ENCODE results near the gene SPEF1.

SPEF1 gene

GRCh38 chr20:3744806-3745685 is 36.2 kb downstream of the SPEF1 start:
- FAIRE-seq: no peak

DNA sequence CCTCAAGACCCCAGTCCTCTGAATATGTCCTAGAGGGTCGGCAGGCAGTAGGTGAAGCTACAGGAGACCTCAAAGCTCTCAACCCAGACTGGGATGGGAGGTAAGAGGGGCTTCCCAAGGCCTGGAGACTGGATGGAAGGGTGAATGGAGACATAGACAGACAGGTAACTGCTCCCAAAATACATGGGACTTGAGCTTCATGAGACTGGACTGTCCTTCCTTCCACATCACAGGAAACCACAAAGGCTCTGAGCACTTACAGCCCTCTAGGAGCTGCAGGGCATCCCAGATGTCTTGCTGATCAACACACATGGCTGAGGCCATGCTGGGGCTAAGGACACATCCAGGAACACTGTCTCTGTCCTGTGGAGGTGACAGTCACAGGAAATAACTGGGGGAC is 37.2 kb downstream of the SPEF1 start:
- no peak for FAIRE-seq

- FAIRE-seq: no peak
Measured at GRCh38 chr20:3743251-3743650, 38.0 kb downstream of the SPEF1 start.

- no peak for FAIRE-seq
Measured at GRCh38 chr20:3741836-3742458, 39.3 kb downstream of the SPEF1 start.

DNA sequence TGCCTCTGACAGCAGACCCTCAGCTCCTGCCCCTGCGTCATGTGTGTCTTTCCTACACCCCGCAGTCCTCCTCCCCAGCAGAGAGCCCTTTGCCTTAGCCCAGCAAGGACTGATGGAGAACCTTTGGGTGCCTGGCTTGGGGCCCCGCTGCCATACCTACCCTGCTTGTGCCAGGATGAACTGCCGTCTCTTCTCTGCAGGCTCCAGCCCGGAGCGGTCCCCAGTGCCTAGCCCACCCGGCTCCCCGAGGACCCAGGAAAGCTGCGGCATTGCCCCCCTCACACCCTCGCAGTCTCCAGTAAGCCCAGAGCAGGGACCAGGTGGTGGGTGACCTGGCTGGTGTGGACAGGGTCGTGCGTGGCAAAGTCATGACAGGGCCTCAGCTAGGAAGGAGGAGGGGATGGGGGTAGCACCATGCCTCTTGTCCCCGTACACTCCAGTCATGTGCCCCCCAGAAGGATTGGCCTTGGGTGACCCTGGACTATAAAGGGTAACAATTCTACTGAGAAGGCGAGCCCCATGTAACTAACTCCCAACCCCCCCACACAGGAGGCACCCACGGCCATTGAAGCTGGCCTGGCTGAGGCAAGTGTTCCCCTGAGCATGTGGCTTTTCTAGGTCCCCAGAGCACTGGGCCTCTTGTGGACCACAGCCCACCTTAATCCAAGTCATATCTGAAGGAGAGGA is 40.5 kb downstream of the SPEF1 start:
- no peak for FAIRE-seq

DNA sequence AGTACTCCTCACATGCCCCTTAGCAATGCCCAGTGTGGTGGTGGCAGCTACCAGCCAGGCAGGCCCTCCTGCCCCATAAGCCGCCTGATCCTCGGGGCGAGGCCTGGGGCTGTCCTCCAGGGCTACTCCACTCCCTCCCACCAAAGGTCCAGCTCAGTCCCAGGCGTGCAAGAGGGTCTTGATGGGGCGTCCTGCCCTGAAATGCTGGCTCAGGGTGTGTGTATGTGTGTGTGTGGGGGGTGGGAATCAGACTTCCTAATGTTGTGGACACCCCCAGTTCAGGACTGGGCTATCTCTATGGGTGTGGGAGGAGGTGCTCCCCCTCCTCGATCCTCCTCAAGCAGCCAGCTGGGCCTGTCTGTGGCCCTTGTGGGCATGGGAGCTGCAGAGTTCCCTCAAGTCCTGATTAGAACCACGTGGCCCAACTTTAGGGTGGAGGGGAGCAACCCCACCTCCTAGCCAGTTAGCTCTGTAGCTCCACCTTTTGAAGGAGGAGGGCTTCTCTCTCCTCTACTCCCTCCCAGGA is 41.3 kb downstream of the SPEF1 start:
- FAIRE-seq: no peak

GRCh38 chr20:3739054-3739925 is 42.0 kb downstream of the SPEF1 start:
- no peak for FAIRE-seq

GRCh38 chr20:3738111-3739053 is 42.9 kb downstream of the SPEF1 start:
- FAIRE-seq: no peak

DNA sequence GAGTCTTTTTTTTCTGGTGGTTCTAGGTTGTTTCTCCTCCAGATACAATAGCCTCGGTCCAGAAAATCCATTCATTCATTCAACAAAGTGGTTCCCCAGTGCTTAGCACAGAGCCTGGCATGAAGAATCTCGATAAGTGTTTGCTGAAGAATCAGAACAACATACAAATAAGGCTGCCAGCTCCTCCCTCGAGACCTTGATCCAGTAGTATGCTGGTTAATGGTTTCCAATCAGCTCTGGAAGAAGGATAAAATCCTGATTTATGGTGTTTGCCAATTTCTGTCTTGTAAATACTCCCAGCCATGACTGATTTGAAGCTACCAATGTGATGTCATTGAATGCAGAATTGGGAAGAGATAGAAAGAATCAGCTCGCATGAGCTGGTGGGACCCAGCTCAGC is 45.5 kb downstream of the SPEF1 start:
- FAIRE-seq: no peak

DNA sequence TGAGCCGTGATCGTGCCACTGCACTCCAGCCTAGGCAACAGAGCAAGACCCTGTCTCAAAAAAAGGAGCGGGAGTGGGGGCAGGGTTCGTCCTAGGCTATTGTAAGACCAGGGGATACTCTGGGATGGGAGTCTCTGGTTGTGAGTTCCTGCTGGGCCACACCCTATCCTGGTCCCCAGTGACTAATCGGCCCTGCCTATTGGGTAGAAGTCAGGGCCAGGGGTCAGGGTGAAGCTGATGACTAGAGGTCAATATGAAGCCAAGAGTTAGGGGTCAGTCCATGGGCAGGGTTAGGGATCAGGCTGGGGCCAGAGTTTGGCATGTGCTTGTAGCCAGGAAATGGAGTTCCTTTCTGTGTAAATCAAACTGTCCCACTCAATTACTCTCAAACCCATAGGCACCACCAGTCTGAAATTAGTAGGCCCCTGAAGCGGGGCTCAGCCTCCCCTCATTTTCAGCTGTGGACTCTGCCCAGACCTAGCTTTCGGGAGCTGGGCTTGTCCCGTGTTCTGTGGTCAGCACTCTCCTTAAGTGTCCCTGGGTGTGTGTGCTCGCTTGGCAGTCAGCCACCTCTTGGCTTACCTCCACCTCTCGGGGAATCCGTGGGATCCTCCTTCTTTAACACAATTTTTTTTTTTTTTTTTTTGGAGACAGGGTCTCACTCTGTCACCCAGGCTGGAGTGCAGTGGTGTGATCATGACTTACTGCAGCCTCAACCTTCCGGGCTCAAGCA is 47.0 kb downstream of the SPEF1 start:
- FAIRE-seq: no peak

DNA sequence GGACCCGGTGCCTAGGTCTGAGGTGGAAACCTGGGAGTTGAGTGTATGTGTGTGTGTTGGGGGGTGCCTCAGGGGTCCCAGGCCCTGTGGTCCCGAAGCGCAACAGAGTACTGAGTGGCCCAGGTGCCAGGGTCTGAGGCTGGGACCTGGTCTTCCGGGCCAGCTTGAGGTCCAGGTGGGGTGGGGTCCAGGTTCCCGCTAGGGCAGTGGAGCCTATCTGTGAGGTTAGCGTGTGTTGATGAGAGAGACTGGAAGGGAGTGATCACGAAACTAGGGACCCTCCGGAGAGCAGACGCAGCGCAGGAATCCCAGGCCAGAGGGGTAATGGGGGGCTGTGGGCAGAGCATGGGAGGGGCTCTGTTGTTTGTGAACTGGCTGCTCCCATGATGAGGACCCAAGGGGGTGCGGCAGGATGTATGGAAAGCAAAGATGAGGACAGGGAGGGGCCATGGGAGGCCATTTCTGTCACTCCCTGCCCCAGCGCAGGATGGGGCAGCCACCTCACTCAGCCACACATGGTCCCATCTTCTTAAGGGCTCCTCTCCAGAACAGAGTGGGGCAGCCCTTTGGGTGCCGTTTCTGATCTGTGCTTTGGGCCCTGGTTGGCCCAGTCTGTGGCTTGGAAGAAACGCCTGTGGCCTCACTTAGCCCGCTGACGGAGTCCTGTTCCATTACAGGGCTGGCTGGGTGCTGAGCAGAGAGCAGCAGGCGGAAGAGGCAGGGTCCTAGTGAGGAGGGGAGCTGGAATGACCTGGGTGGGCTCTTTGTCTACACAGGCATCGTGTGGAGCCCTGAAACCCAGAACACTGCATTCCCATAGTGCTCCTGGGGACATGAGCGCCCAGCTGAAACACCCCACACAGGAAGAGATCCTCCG is 47.9 kb downstream of the SPEF1 start:
- FAIRE-seq: no peak

DNA sequence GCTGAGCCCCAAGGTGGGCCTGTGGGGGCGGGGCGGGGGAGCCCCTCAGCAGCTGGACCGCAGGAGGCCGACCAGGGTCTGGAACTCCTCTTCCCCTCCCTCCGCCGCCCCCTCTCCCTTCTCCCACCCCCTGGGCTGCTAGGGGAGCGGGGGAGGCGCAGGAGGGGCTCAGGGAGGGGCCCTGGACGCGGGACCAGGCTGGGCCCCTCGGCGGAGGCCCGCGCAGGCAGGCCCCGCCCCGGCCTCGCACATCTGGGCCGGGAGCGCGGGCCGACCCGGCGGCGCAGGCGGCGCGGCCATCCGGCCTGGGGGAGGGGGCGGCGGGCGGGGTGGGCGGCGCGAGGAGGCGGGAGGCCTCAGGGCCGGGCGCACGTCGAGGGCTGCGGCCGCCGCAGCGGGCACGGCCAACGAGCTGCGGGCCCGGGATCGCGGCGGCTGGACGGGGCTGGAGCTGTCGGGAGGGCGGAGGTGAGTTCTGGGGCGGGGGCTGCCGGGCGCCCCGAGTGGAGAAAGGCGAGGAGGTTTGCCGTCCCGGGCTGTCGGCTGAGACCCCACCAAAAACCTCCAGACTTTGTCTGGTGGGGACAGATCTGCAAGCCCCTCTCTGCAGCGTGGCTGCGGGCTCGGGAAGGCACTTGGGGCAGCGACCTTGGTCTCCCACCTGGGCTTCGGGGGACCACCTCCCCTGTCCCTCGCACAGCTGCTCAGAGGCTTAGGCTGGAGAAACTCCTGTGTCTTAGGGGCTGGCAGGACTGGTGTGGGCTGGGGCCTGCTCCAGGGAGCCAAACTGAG is 48.7 kb downstream of the SPEF1 start, which contains the start of gene HSPA12B:
HSPA12B (plus strand) TSS at position 359 of the 792 bp plus-strand sequence. CDS start 5,990 bp downstream, outside the sequence.
- FAIRE-seq: no peak

DNA sequence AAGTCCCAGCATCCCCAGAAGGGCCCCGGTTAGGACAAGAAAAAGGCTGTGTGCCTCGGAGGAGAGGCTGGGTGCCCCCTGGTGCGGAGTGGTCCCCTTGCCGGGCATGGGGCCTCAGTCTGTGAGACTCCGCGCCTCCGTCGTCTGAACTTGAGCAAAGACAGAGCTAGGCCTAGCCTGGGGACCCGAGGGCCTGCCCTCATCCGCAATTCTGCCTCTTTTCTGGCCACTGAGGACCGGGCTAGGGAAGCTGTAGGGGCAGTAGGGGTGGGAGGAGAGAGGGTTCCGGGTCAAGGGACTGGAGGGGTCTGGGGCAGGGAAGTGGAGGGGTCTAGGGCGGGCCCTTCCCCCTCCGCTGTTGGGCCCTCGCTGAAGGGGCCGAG is 49.3 kb downstream of the SPEF1 start:
- no peak for FAIRE-seq

DNA sequence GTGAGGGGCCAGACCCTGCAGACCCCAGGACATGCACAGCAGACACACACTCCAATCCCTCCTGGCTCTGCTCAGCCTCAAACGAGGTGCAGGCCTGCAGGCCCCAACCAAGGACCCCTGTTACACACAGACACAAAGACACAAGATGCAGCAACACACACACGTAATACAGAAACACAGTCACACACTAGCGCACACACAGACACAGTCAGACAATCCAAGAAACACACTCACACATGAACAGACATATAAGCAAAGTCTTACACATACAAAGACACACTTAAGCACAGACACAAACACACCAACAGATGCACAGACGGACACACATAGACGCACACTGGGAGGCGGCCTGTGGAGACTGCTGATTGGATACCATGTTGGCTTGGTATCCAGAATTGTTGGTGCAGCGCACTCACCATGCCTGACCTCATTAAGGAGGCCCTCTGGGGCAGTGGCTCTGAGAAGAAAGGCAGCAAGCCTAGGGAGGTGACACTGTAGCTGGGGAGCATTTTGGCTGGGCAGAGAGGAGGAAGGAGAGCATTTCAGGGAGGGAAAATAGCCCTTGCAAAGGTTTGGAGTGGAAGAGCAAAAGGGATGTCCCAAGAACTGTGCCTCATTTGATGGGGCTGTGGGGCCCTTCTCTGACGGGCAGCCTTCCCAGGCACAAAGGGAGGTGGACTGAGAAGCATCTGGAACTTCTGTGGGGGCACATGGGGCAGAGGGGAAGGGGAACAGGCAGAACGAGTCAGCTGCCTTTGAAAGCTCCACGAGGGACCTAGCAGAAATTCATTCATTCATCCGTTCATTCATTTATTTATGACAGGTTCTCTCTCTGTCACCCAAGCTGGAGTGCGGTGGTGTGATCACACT is 50.2 kb downstream of the SPEF1 start:
- no peak for FAIRE-seq

DNA sequence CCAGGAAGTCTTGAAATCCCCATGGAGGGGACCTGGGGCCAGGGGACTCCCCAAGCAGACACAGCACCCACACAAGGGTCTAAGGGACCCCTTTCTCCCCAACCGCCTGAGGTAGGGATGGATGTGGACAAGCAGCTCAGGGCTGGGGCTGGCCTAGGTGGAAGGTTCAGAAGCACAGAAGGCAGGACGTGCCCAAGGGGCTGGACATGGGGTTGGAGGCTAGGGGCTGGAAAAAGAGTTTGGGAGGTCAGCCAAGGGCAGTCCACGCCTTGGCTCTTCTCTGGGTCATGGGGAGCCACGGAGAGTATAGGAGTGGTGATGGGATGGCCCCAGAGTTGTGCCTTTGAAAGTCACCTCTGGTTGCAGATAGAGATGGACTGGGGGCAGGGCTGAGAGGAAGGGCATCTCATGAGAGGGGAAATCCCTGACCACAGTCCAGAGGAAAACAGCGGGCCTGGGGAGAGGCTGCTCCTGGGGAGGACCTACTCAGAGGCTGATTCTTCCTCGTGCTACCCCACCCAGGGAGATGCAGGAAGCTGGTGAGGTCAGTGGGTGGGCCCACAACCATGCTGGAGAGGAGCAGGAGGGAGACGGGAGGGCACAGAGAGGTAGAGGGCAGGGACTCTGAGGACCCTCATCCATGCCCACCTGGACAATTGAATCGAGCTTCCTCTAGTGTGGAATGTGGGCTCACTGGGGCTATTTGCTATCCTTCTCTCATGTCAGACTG is 51.3 kb downstream of the SPEF1 start:
- no peak for FAIRE-seq

DNA sequence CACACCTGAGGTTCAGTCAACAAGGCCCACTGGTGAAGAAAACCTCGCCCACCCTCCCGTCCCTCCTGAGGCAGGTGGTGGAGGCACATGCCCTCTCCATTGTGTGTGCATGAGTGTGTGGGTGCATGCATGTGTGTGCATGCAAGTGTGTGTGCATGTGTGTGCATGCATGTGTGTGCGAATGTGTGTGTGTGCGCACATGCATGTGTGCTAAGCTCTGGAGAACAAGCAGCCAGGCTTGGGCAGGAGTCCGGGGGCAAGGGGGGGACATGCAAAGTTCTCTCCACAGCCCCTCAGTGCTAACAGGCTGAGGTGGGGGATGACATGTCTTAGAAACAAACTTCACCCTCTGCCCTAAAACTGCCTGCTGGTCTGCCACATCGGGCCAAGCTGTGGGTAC is 51.9 kb downstream of the SPEF1 start:
- FAIRE-seq: no peak

DNA sequence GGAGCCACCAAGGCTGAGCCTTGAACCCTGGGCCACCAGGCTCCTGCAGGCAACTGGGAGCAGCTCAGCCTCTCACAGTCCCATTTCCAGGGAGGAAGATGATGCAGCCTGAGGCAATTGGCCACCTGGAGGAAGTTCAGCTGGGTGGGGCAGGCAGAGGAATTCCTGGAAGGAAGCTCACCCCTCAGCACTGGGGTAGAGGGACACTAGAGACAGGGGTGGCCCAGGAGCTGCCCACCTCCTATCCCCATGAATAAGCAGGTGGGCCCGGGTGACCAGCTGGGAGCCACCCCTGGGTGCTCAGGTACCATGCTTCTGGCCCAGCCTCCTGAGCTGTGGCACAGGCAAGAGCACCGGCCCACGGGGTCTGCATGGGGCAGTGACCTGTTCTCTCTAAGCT is 52.4 kb downstream of the SPEF1 start:
- FAIRE-seq: no peak

Data from A204.1 (cell line).